Measurements from ENCODE around the gene SLC23A1. TPM values are rescaled to one million over a fixed set of nuclear protein-coding genes. Genes with fewer than 3 reads are reported as not detected.

Gene SLC23A1
- total RNA-seq, 4 donors from 2014 or later: not detected

GRCh38 chr5:139340051-139340450 is 43.0 kb downstream of the SLC23A1 start:
- DNase-seq (ENCODE audit: low spot score): no peak
- TF ChIP-seq CTCF (IDR thresholded peaks at IDR 0.05): no peak
- no peak for ATAC-seq (ENCODE audit: low FRiP score)

GRCh38 chr5:139335811-139336210 is 47.3 kb downstream of the SLC23A1 start:
- no peak for DNase-seq (ENCODE audit: low spot score)
- TF ChIP-seq CTCF (IDR thresholded peaks at IDR 0.05): no peak
- ATAC-seq (ENCODE audit: low FRiP score): no peak

Other genes starting within 250 kb of the SLC23A1 start
- 10 to 100 TPM; 34.7 to 66.0 (median 38.9) TPM for gene SIL1, start 184.9 kb downstream of the SLC23A1 start, total RNA-seq
- 100 to 1,000 TPM; 155 to 222 (median 211) TPM for gene MATR3, start 89.6 kb downstream of the SLC23A1 start, total RNA-seq
- gene PAIP2, start 41.4 kb downstream of the SLC23A1 start, total RNA-seq: 100 to 1,000 TPM in 2 of 4 donors, 10 to 100 TPM in 2; 73.1 to 113 (median 103) TPM
- 1 to 10 TPM; 1.1 to 7.0 (median 2.9) TPM for gene MZB1, start 6.6 kb upstream of the SLC23A1 start, total RNA-seq
- 1 to 10 TPM in 2 of 4 donors, under 1 TPM in 2; 0.46 to 2.0 (median 1.2) TPM for gene PROB1, start 11.8 kb upstream of the SLC23A1 start, total RNA-seq
- 1 to 10 TPM; 1.8 to 3.3 (median 2.0) TPM for gene SPATA24, start 20.8 kb upstream of the SLC23A1 start, total RNA-seq
- 1 to 10 TPM; 6.1 to 7.4 (median 6.5) TPM for gene DNAJC18, start 56.2 kb upstream of the SLC23A1 start, total RNA-seq
- gene ECSCR, start 79.4 kb upstream of the SLC23A1 start, total RNA-seq: 10 to 100 TPM; 17.9 to 57.4 (median 35.9) TPM
- not detected for gene SMIM33, start 87.7 kb upstream of the SLC23A1 start, total RNA-seq
- 10 to 100 TPM; 32.8 to 93.3 (median 48.7) TPM for gene STING1, start 99.5 kb upstream of the SLC23A1 start, total RNA-seq
- 10 to 100 TPM; 50.4 to 76.9 (median 70.4) TPM for gene UBE2D2, start 178.0 kb upstream of the SLC23A1 start, total RNA-seq

Measured in omental fat pad (tissue), 4 donors.